ENCODE data around the gene ADARB1.

ADARB1 gene

DNA sequence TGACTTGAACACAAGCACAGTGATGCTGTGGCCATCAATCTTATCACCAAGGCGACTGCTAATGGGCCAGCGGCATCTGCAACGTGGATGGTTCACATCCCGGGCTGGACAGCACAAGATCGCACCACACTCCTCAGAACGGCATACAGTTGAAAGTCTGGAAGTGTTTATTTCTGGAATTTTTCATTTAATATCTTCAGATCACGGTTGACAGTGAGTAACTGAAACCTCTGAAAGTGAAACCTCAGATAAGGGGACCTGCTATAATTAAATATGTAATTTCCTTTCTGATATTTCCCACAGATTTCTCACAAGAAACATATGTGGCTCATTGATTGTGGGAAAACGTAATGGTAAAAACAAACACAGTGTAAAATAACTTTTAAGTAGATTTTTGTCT lies 129.6 kb downstream of the ADARB1 start:
- Histone ChIP-seq H3K9me3 (ENCODE audit: control insufficient read depth, insufficient read depth, low read depth, low read length) (no peaks in the 10 kb centered on the region), H3K27ac (ENCODE audit: extremely low read depth, low read depth, low read length) (no peak overlapping the region), H3K4me1 (ENCODE audit: control insufficient read depth, insufficient read depth, low read length) (no peaks in the 10 kb centered on the region), H3K4me3 (ENCODE audit: low read depth, low read length) (no peak overlapping the region), H3K36me3 (ENCODE audit: control insufficient read depth in 2 of 2, insufficient read depth in 1 of 2, low read length in 2 of 2) (peaks cover 0 to 7% of the 10 kb centered on the region in 2 experiments; a peak in 1 of 3 replicates)
- CTCF ChIA-PET = interaction anchor here (0.6 to 0.7 kb wide), 2 partner anchors 63 to 1359 kb away, joined by 3 read pairs; no protein-coding TSS in a partner anchor
- POLR2A ChIA-PET = no interaction called here
- TF ChIP-seq GLIS1 (tag by site-specific recombination; IDR thresholded peaks at IDR 0.05) (no peak), ZNF600 (tag by site-specific recombination; IDR thresholded peaks at IDR 0.05) (no peak), SETDB1 (IDR thresholded peaks at IDR 0.05; ENCODE audit: insufficient read length, low read length) (no peak), ZNF114 (tag by site-specific recombination; IDR thresholded peaks at IDR 0.05) (no peak), ZNF426 (tag by site-specific recombination; IDR thresholded peaks at IDR 0.05) (no peak), ZNF830 (tag by site-specific recombination; IDR thresholded peaks at IDR 0.05; ENCODE audit: low read depth) (no peak), BCL11B (tag by site-specific recombination; IDR thresholded peaks at IDR 0.05; ENCODE audit: low read depth) (no peak), ZNF785 (tag by site-specific recombination; IDR thresholded peaks at IDR 0.05) (no peak), ZNF530 (tag by site-specific recombination; IDR thresholded peaks at IDR 0.05; ENCODE audit: low read depth) (no peak), ZNF571 (tag by site-specific recombination; IDR thresholded peaks at IDR 0.05) (no peak), ZNF501 (tag by site-specific recombination; IDR thresholded peaks at IDR 0.05) (no peak), GFI1B (tag by site-specific recombination; IDR thresholded peaks at IDR 0.05) (no peak), ZNF610 (tag by site-specific recombination; IDR thresholded peaks at IDR 0.05; ENCODE audit: borderline replicate concordance) (no peak), SALL2 (tag by site-specific recombination; IDR thresholded peaks at IDR 0.05; ENCODE audit: borderline replicate concordance) (no peak)
- TF ChIP-seq, protein P1, sequence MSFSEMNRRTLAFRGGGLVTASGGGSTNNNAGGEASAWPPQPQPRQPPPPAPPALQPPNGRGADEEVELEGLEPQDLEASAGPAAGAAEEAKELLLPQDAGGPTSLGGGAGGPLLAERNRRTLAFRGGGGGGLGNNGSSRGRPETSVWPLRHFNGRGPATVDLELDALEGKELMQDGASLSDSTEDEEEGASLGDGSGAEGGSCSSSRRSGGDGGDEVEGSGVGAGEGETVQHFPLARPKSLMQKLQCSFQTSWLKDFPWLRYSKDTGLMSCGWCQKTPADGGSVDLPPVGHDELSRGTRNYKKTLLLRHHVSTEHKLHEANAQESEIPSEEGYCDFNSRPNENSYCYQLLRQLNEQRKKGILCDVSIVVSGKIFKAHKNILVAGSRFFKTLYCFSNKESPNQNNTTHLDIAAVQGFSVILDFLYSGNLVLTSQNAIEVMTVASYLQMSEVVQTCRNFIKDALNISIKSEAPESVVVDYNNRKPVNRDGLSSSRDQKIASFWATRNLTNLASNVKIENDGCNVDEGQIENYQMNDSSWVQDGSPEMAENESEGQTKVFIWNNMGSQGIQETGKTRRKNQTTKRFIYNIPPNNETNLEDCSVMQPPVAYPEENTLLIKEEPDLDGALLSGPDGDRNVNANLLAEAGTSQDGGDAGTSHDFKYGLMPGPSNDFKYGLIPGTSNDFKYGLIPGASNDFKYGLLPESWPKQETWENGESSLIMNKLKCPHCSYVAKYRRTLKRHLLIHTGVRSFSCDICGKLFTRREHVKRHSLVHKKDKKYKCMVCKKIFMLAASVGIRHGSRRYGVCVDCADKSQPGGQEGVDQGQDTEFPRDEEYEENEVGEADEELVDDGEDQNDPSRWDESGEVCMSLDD (tag by site-specific recombination; IDR thresholded peaks at IDR 0.05) = no peak
- TF ChIP-seq, protein P2, sequence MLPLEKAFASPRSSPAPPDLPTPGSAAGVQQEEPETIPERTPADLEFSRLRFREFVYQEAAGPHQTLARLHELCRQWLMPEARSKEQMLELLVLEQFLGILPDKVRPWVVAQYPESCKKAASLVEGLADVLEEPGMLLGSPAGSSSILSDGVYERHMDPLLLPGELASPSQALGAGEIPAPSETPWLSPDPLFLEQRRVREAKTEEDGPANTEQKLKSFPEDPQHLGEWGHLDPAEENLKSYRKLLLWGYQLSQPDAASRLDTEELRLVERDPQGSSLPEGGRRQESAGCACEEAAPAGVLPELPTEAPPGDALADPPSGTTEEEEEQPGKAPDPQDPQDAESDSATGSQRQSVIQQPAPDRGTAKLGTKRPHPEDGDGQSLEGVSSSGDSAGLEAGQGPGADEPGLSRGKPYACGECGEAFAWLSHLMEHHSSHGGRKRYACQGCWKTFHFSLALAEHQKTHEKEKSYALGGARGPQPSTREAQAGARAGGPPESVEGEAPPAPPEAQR (tag by site-specific recombination; IDR thresholded peaks at IDR 0.05) = no peak

DNA sequence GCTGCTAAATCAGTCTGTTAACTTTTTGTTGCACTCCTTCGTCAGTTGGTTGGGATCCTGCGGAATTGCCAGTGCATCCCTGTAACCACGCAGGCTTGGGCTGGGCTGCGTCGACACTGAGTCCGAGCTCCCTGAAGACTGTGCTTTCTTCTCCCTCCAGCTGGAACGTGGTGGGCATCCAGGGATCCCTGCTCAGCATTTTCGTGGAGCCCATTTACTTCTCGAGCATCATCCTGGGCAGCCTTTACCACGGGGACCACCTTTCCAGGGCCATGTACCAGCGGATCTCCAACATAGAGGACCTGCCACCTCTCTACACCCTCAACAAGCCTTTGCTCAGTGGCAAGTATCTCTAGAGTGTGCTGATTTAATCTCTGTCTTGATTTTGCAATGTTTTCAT lies 130.0 kb downstream of the ADARB1 start:
- Histone ChIP-seq H3K4me3 (ENCODE audit: low read depth, low read length) (no peak overlapping the region), H3K4me1 (ENCODE audit: control insufficient read depth, insufficient read depth, low read length) (no peaks in the 10 kb centered on the region), H3K36me3 (ENCODE audit: control insufficient read depth in 2 of 2, insufficient read depth in 1 of 2, low read length in 2 of 2) (peaks cover 0 to 7% of the 10 kb centered on the region in 2 experiments; a peak in 1 of 3 replicates), H3K9me3 (ENCODE audit: control insufficient read depth, insufficient read depth, low read depth, low read length) (no peaks in the 10 kb centered on the region), H3K27ac (ENCODE audit: extremely low read depth, low read depth, low read length) (no peak overlapping the region)
- POLR2A ChIA-PET = no interaction called here
- TF ChIP-seq ZBTB21 (tag by site-specific recombination; IDR thresholded peaks at IDR 0.05) (no peak), ZNF585B (tag by site-specific recombination; IDR thresholded peaks at IDR 0.05) (no peak), ZNF350 (tag by site-specific recombination; IDR thresholded peaks at IDR 0.05) (no peak), SETDB1 (IDR thresholded peaks at IDR 0.05; ENCODE audit: insufficient read length, low read length) (no peak), ZNF837 (tag by site-specific recombination; IDR thresholded peaks at IDR 0.05) (no peak)
- TF ChIP-seq, protein P3, sequence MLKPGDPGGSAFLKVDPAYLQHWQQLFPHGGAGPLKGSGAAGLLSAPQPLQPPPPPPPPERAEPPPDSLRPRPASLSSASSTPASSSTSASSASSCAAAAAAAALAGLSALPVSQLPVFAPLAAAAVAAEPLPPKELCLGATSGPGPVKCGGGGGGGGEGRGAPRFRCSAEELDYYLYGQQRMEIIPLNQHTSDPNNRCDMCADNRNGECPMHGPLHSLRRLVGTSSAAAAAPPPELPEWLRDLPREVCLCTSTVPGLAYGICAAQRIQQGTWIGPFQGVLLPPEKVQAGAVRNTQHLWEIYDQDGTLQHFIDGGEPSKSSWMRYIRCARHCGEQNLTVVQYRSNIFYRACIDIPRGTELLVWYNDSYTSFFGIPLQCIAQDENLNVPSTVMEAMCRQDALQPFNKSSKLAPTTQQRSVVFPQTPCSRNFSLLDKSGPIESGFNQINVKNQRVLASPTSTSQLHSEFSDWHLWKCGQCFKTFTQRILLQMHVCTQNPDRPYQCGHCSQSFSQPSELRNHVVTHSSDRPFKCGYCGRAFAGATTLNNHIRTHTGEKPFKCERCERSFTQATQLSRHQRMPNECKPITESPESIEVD (tag by site-specific recombination; IDR thresholded peaks at IDR 0.05) = no peak
- TF ChIP-seq, protein P4, sequence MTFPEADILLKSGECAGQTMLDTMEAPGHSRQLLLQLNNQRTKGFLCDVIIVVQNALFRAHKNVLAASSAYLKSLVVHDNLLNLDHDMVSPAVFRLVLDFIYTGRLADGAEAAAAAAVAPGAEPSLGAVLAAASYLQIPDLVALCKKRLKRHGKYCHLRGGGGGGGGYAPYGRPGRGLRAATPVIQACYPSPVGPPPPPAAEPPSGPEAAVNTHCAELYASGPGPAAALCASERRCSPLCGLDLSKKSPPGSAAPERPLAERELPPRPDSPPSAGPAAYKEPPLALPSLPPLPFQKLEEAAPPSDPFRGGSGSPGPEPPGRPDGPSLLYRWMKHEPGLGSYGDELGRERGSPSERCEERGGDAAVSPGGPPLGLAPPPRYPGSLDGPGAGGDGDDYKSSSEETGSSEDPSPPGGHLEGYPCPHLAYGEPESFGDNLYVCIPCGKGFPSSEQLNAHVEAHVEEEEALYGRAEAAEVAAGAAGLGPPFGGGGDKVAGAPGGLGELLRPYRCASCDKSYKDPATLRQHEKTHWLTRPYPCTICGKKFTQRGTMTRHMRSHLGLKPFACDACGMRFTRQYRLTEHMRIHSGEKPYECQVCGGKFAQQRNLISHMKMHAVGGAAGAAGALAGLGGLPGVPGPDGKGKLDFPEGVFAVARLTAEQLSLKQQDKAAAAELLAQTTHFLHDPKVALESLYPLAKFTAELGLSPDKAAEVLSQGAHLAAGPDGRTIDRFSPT (tag by site-specific recombination; IDR thresholded peaks at IDR 0.05) = no peak
- TF ChIP-seq, protein P5, sequence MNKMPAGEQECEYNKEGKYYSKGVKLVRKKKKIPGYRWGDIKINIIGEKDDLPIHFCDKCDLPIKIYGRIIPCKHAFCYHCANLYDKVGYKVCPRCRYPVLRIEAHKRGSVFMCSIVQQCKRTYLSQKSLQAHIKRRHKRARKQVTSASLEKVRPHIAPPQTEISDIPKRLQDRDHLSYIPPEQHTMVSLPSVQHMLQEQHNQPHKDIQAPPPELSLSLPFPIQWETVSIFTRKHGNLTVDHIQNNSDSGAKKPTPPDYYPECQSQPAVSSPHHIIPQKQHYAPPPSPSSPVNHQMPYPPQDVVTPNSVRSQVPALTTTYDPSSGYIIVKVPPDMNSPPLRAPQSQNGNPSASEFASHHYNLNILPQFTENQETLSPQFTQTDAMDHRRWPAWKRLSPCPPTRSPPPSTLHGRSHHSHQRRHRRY (tag by site-specific recombination; IDR thresholded peaks at IDR 0.05) = no peak
- CTCF ChIA-PET = interaction anchor here (0.6 to 0.7 kb wide), 2 partner anchors 63 to 1358 kb away, joined by 3 read pairs; no protein-coding TSS in a partner anchor
